HG02763 (cell line): Measurements from ENCODE around the gene TDRD3.

Source experiments
- ATAC-seq: cut with Tn5 transposase; IDR thresholded peaks from one replicate; pipeline ENCODE4 v1.9.1; 2021; ENCODE audit warnings: mild to moderate bottlenecking, moderate library complexity; ENCODE audit not compliant: unreplicated experiment

The TDRD3 gene

DNA sequence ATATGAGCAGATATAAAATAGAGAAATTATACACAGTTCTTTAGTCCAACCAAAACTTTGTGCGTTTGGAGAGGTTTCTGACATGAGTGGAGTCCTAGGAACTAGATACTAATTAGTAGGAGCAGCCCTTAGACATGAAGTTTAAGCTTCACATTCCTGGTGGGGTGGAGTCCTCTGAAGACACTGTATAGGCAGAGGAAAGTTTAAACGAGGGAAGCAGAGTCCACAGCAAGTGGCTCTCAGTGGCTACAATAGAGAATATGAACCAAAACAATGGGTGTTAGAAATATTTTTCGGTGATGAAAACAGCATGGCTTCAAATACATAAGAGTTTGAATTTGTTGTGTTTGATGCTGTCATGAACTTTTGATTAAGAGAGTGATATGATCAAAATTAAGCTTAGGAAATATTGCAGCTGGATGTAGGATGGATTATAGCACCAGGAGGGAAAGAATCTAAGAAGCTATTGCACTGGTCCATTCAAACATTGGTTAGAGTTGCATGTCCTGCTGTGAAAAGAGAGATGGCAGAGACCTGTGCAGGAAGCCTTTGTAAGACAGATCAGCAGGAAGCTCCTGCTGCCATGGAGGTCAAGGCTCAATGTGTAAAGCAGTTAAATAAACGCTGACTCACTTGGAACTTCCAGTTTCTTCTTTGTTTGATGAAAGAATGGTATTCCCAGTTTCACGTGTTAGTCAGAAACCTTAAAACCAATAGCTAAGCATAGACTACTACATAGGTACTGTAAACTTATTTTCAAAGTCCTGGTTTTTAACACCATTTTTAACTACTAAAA, 175.2 kb downstream of the TDRD3 start:
- no peak for ATAC-seq

DNA sequence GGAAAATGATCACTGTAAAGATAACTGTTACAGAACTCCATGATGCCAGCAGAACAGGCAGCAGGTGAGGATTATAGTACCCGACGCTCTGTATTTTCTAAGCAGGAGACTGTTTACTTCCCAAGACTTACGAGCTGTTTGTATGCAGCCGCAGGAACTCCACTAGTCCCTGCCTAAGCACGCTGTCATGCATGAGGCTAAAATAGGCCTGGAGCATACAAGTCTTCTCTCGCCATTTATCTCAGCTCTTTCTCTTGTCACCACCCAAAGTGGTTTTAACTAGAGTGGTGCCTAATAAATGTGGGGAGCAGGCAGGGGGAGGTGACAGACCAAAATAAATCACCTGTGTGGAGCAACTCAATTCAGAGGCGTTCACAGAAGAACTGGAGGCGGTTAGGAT, 175.8 kb downstream of the TDRD3 start:
- ATAC-seq, result no peak

- ATAC-seq, result no peak
Measured at GRCh38 chr13:60574735-60575134, 177.7 kb downstream of the TDRD3 start.

- ATAC-seq, result no peak
Measured at GRCh38 chr13:60575142-60575541, 178.1 kb downstream of the TDRD3 start.

- no peak for ATAC-seq
Measured at GRCh38 chr13:60577761-60578160, 180.7 kb downstream of the TDRD3 start.

DNA sequence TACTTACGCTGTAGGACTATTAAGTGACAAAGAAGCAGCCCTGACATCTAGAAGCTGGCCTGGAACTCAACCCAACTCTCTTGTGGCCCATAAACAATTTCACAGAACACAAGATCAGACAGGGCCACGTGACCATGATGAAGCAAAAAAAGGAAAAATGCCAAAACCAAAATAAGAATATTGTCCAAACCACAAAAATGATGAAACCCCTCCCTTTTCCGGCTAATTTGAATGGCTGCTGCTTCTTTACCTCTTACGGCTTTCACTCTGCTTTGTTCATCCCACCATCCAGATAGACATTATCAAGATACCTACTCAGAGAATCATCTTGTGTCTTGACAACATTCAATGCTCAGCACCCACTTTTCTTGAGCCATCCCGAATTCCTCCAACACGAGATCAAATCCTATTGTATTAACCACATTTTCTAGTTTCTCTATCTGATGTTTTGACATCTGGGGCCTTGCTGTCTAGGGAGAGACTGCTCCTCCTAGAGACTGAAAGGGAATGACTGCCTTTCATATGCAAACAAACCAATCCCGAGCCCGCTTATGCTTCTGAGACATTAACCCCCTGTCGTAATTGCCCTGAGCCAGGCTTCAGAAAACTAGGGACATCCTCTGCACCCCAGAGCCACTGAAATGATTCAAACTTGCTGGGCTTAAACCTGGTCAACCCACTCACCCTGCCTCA, 186.3 kb downstream of the TDRD3 start:
- ATAC-seq, result no peak

DNA sequence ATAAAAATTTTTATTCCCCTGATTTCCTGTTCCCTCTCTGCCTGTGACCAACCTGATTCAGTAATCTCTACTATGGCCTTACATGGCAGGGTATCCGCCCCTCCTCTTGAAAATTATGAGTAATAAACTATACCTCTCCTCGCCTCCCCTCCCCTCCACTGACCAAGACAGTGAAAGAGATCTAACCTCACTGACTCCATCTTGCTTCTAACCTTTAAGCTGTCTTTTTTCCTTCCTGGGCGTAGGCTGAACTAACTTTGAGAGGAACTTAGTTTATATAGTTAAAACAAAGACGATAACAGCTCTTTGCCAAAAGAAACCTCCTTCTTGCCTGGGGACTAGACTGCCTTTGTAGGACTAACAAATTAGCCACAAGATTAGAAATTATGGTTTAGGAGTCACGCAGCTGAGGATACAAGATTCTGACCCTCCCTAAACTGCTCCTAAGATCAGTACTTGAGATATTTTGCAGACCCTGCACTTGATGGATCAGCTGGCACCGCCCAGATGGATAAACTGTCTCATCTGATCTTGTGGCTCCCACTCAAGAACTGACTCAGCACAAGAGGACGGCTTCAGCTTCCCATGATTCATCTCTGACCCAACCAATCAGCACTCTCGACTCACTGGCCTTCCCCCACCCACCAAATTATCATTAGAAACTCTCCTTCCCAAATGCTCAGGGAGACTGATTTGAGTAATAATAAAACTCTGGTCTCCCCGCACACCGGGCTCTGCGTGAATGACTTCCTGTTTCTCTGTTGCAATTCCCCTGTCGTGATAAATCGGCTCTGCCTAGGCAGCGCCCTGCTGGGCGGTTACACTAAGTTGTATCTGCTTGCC, 187.1 kb downstream of the TDRD3 start:
- no peak for ATAC-seq

- ATAC-seq, result no peak
Measured at GRCh38 chr13:60584976-60585375, 188.0 kb downstream of the TDRD3 start.

- ATAC-seq, result no peak
Measured at GRCh38 chr13:60590800-60591747, 194.1 kb downstream of the TDRD3 start.

DNA sequence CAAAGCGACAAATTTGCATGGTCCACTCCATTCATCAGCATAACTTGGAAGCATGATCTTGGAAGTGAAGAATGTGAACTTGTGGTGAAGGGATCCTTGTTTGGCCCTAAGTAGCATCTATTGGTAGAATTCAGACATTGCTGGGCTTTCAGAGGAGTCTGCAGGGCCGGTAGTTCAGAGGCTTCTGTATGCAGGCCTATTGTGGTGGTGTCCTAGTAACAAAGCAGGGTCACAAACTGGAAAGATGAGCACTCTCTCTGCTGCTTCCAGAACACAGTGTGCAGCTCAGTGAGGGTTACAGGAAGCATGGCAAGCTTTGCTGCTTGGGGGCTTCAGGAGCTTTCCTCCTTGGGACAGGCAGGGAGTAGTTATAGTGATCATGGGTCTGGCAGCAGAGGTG, 206.0 kb downstream of the TDRD3 start:
- no peak for ATAC-seq

DNA sequence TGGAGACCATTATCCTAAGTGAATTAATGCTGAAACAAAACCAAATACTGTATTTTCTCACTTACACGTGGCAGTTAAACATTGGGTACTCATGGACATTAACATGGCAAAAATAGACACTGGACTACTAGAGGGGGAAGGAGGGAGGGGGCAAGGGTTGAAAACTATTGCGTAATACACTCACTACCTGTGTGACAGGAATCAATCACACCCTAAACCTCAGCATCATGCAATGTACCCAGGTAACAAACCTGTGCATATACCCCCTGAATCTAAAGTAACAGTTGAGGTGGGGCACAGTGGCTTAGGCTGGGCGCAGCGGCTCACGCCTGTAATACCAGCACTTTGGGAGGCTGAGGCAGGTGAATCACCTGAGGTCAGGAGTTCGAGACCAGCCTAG, 207.0 kb downstream of the TDRD3 start:
- ATAC-seq, result no peak

GRCh38 chr13:60608954-60609353, 211.9 kb downstream of the TDRD3 start:
- ATAC-seq, result no peak

- no peak for ATAC-seq
Measured at GRCh38 chr13:60611523-60611922, 214.5 kb downstream of the TDRD3 start.

- ATAC-seq, result no peak
Measured at GRCh38 chr13:60612593-60612992, 215.6 kb downstream of the TDRD3 start.

GRCh38 chr13:60613080-60613479, 216.1 kb downstream of the TDRD3 start:
- ATAC-seq, result no peak

DNA sequence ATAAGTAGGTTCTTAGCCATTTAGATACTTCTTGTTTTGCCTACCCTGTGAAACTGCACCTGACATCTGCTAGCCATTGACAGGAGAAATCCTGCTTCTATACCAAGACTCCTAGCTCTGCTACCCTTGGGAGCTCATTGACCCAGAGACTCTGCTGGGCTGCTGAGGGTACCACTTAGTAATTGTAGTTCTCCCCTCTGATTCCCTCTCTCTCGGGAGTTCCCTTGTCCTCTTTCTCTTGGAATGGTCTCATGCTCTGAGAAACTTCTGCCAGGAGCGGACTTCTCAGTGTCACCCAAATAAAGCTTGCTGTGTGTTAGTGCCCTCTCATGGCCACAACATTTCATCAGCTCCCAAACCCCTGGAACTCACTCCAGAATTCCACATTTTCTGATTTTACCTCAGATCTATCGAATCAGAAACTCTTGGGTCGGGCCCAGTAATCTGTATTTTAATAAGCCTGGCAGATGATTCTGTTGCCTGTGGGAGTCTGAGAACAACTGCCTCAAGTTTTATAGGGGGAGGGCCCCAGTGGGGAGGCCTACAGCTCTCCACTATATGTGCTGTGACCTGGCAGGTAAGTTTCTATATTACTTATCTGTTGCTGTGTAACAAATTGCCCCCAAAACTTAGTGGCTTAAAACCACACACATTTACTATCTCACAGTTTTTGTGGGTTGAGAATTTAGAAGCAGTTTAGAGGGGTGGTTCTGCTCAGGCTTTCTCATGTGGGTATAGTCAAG, 221.1 kb downstream of the TDRD3 start:
- ATAC-seq, result no peak

DNA sequence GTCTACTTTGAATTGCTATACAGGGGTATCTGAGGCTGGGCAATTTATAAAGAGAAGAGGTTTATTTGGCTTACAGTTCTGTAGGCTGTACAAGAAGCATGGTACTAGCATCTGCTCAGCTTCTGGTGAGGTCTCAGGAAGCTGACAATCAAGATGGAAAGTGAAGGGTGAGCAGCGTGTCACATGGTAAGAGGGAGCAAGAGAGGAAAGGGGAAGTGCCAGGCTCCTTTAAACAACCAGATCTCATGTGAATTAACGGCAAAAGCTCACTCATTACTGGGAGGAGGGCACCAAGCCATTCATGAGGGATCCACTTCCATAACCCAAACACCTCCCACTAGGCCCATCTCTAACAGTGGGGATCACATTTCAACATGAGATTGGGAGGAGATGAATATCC, 222.4 kb downstream of the TDRD3 start:
- no peak for ATAC-seq

- ATAC-seq, result no peak
Measured at GRCh38 chr13:60620611-60621395, 223.8 kb downstream of the TDRD3 start.

GRCh38 chr13:60623151-60623550, 226.1 kb downstream of the TDRD3 start:
- ATAC-seq, result no peak
